AG09319 (cell line): ENCODE data around the gene SLC5A11.
"Not testable (repeated sequence)": the region's sequence is repeated elsewhere in the genome, so short reads cannot be mapped to it uniquely, and the experiment has no call there.

Experiments
- DNase-seq: peaks from one replicate; pipeline ENCODE4 v3.0.0-alpha.2; 2010; ENCODE audit warnings: low read depth; ENCODE audit errors: extremely low read depth
- TF ChIP-seq, protein P1 (sequence below): IDR thresholded peaks from 2 replicates; pipeline ENCODE4 v1.5.1; 2011; ENCODE audit warnings: low read depth, mild to moderate bottlenecking, inconsistent platforms, low read length, moderate library complexity

Gene SLC5A11

DNA sequence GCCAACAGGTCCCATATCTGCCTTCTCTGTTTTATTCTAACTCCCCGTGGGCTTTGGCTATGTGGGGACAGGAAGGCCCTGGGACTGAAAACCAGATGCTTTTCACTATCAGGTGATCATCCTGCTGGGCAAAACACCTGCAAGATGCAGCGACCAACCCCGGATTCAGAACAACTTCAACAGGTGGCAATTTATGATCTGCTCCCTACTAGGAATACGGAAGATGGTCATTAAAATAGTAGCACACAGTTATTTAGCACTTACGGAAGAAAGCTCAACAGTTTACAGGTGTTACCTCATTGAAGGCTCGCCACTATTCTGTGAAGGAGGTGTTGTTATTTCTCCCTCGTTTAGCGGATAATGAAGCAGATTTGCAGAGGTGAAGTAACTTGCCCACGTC lies 7.8 kb upstream of the SLC5A11 start:
- TF ChIP-seq, protein P1, sequence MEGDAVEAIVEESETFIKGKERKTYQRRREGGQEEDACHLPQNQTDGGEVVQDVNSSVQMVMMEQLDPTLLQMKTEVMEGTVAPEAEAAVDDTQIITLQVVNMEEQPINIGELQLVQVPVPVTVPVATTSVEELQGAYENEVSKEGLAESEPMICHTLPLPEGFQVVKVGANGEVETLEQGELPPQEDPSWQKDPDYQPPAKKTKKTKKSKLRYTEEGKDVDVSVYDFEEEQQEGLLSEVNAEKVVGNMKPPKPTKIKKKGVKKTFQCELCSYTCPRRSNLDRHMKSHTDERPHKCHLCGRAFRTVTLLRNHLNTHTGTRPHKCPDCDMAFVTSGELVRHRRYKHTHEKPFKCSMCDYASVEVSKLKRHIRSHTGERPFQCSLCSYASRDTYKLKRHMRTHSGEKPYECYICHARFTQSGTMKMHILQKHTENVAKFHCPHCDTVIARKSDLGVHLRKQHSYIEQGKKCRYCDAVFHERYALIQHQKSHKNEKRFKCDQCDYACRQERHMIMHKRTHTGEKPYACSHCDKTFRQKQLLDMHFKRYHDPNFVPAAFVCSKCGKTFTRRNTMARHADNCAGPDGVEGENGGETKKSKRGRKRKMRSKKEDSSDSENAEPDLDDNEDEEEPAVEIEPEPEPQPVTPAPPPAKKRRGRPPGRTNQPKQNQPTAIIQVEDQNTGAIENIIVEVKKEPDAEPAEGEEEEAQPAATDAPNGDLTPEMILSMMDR = no peak
- no peak for DNase-seq

DNA sequence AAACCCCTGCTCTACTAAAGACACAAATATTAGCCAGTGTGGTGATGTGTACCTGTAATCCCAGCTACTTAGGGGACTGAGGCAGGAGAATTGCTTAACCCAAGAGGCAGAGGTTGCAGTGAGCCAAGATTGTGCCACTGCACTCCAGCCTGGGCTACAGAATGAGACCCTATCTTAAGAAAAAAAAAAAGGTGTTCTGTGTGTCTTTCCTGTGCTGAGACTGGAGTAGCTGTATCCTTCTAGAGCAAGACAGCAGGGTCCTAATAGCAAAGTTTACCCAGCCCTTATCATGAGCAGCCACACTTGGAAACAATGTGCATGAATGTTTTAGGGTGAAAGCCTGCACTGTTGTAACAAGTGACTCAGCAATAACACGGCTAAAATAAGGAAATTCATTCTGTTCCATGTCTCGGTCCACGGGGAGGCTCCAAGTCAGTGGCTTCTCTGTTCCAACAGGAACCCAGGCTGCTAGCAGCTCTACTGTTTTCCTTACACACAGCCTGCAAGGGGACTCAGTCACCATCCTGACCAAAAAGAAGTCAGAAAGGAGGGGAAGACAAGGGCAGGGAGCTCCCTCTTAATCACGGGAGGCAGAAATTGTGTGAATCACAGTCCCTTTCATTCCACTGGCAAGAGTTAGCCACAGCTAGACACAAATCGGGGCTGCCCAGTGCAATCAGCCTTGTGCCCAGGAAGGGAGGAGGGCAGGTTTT lies 7.1 kb upstream of the SLC5A11 start:
- TF ChIP-seq, protein P1 = no peak
- DNase-seq = no peak

DNA sequence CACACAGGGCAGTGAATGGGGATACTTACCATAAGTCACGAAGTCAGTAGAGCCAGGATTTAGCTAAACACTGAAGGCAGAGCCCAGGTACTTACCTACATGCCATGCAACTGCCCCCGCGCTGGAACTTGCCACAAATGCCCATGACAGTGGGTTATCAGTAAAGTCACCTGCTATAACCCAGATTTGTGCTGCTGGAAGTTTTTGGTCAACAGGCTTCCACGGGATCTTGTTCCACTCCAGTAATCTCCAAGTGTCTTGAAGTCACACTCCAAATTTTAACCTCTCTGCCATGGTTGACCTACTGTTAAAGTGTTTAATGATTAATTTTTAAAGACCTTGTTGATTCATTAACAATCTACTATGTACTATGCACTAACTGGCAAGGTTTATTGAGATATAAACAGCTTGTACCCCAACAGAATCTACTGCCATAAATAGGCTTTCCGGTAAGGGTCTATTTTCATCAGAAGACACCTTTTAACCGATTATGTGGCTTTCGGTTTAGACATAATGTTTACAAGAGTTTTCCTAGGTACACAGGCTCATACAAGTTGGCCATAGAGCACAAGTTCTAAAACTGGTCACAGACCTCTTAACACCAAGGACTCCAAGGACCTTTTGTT lies 6.3 kb upstream of the SLC5A11 start:
- TF ChIP-seq, protein P1 = no peak
- no peak for DNase-seq

DNA sequence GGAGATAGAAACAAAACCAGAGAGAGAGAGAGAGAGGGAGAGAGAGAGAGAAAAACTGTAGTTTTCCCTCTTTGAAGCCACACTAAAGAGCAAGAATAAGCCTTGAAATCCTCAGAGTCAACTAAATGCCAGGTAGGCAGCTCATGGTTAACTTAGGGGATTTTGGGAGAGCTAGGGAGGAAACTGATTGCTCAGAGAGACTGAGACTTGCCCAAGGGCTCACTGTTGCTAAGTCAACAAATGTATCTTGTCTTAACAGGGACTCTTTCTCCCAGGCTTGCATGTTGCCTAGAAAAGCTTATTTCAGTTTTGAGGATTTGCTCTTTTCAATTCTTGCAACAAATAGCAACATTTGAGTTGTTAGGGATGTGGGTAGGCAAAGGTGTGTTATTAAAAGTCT lies 4.5 kb upstream of the SLC5A11 start:
- TF ChIP-seq, protein P1 = no peak
- no peak for DNase-seq

DNA sequence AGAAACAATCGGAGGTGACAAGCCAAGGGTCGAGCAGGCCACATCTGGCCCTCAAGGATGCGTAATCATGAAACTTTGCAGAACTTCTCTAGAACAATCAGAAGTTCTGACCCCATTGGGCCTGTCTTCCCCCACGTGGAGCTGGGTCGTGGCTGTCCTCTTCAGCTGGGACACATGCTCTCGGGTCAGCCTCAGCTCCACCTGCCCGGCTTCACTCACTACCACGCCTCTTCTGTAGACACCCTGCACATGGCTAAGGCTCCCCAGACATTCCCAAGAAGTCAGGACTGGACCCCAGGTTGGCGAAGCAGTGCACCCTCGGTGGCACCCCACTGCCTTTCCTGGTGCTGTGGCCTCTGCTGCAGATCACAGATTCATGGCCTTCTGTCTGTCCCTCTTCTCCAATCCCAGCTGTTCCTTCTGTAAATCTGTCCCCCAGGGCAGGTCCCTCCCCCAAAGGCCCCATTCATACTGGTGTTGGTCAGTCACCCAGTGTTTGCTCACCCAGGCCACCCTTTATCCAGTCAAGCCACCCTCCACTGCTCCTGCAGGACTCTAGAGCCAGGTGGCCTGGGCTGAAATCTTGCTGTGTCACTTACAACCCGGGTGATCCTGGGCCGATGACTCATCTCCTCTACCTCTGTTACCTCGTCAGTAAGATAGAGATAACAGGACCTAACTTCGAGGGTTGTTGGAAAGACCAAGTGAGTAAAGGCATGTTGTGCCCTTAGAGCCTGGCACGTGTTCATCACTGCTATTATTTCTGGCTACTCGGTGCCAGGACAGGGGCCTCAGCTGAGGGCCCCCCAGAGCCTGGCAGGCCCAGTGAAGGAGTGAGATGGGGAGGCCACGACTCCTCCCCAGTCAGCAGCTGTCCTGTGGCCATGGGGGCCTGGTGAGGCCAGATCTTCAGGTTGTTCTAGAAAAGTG lies 1.4 kb upstream of the SLC5A11 start:
- DNase-seq = no peak
- TF ChIP-seq, protein P1 = no peak

DNA sequence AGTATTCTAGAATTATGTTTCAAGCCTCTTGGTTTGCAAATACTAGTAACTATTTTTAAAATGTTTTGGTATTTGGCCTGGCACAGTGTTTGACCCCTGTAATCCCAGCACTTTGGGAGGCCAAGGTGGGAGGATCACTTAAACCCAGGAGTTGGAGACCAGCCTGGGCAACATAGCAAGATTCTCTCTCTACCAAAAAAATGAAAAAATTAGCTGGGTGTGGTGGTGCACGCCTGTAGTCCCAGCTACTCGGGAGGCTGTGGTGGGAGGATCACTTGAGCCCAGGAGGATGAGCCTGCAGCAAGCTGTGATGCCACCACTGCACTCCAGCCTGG lies 765 bp upstream of the SLC5A11 start:
- DNase-seq = not testable (repeated sequence)

DNA sequence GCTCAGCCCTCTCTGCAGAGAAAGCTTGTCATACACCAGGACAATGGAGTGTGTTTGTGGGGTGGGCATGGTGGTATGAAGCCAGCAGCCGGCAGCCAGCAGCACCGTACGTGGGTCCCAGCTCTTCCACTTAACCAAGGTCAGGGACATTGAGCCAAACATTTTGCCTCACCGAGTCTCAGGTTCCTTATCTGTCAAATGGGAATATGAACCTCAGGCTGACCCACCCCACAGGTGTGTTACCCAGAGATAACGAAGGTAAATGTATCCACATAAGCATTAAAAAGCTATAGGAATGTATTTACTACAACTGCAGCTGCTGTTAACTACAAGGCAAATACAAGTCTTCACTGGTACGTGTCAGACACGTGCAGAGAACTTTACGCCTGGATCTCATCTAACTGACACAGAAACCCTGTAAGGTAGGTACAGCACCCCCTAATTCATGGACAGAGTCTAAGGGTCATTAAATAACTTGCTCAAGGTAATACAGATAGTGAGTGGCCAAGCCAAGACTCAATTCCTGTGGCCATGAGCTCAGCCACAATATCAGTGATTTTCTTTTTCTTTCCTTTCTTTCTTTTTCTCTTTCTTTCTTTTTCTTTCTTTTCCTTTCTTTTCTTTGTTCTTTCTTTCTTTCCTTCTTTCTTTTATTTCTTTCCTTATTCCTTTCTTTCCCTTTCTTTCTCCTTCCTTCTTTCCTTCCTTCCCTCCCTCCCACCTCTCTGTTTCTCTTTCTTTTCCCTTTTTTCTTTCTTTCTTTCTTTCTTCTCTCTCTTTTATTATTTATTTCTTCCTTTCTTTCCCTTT lies 990 bp downstream of the SLC5A11 start:
- TF ChIP-seq, protein P1 = no peak
- no peak for DNase-seq
